HCEC 1CT (cell line): Measurements from ENCODE around the gene PRKCZ.
"Not testable (repeated sequence)": the region's sequence is repeated elsewhere in the genome, so short reads cannot be mapped to it uniquely, and the experiment has no call there.

Source experiments
- DNase-seq: peaks from one replicate; pipeline ENCODE4 v3.0.0-alpha.2; 2017

The PRKCZ gene

GRCh38 chr1:2137257-2138121 is 87.3 kb downstream of the PRKCZ start:
- DNase-seq: no peak

GRCh38 chr1:2139156-2139555 is 88.9 kb downstream of the PRKCZ start:
- DNase-seq: not testable (repeated sequence)

DNA sequence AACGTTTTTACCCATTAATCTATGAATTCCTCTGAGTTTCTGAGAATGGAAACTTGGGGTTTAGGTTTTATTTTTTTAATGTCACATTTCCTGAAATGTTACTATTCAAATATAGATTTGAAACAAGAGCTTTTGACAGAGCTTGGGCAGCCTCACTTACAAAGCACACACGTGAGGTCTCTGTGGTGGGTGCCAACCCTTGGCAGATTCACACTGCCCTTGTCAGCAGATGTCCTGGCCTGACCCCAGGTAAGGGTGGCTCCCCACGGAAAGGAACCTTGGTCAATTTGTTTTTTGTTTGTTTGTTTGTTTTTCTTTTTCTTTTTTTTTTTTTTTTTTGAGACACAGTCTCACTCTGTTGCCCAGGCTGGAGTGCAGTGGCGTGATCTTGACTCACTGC is 90.8 kb downstream of the PRKCZ start:
- no peak for DNase-seq

GRCh38 chr1:2143814-2144500 is 93.7 kb downstream of the PRKCZ start:
- no peak for DNase-seq

GRCh38 chr1:2144501-2145090 is 94.4 kb downstream of the PRKCZ start:
- DNase-seq: no peak

GRCh38 chr1:2145946-2146835 is 96.0 kb downstream of the PRKCZ start:
- no peak for DNase-seq

GRCh38 chr1:2146836-2147517 is 96.8 kb downstream of the PRKCZ start:
- DNase-seq: no peak

DNA sequence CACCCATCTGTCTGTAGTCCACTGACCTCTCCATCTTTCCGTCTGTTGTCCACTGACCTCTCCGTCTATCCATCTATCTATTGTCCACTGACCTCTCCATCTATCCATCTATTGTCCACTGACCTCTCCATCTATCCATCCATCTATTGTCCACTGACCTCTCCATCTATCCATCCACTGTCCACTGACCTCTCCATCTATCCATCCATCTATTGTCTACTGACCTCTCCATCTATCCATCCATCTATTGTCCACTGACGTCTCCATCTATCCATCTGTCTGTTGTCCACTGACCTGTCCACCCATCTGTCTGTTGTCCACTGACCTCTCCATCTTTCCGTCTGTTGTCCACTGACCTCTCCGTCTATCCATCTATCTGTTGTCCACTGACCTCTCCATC is 97.7 kb downstream of the PRKCZ start:
- not testable (repeated sequence) for DNase-seq

GRCh38 chr1:2148691-2149090 is 98.5 kb downstream of the PRKCZ start:
- DNase-seq: no peak

GRCh38 chr1:2150801-2151200 is 100.6 kb downstream of the PRKCZ start:
- no peak for DNase-seq

DNA sequence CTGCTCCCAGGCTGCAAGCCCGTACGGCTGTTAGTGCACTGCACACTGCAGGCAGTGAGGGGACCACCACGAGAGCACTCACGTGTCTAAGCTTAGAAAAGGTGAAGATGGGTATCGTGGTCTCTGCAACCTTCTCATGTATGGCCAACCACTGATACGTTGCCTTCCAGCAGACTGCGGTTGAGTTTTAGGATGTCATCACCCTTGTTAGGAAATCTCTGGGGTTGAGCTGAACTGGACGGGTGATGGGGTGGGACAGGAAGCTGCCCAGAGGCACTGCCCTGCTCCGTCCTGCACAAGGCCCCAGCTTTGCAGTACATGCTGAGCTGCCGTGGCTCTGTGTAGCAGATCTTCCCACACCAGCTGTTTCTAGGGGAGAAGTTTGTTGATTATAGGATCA is 101.0 kb downstream of the PRKCZ start:
- peak; percentile 12 for DNase-seq

- no peak for DNase-seq
Measured at GRCh38 chr1:2151911-2152310, 101.7 kb downstream of the PRKCZ start.

- DNase-seq: no peak
Measured at GRCh38 chr1:2152954-2153353, 102.7 kb downstream of the PRKCZ start.

GRCh38 chr1:2154022-2154421 is 103.8 kb downstream of the PRKCZ start:
- DNase-seq: no peak

DNA sequence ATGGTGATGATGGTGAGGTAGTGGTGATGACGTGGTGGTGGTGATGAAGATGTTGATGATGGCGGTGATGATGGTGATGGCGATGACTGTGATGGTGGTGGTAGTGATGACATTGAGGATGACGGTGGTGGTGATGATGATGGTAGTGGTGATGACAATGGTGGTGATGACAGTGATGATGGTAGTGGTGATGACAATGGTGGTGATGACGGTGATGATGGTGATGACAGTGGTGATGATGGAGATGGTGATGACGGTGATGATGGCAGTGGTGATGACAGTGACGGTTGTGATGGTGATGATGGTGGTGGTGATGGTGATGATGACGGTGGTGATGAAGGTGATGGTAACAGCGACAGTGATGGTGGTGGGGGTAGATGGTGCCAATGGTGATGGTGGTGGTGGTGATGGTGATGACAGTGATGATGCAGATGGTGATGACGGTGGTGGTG is 105.0 kb downstream of the PRKCZ start:
- DNase-seq: no peak

- DNase-seq: no peak
Measured at GRCh38 chr1:2155788-2156187, 105.6 kb downstream of the PRKCZ start.

DNA sequence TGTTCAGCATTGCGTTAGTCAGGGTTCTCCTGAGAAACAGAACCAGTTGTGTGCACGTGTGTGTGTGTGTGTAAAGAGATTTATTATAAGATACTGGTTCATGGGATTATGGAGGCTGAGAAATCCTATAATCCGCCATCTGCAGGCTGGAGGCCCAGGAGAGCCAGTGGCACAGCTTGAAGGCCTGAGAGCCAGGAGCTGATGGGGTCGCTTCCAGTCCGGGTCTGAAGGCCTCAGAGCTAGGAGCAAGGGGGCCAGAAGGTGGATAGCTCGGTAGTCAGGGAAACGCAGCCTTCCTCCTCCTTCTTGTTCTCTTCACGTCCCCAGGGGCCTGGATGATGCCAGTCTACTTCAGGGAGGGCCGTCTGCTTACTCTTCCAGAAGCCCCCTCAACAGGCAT is 106.7 kb downstream of the PRKCZ start:
- DNase-seq: no peak

DNA sequence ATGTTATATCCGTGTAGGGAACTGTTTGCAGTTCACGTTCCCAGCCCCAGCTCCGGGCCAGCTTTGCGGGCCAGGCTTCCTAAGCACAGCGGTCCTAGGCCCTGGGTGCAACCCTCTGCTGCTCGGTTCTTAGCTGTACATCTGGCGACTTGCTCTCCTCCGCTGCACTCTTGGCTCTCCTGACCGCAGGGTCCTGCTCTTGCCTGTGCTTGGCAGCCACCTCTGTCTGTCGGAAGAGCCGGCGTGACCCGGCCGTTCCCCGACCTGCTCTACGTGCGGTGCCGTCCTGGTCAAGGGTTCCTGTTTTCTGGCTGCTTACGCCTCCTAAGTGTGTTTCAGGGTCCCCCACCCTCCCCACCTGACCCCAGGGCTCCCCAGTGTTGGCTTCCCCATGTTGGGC is 107.6 kb downstream of the PRKCZ start:
- DNase-seq: no peak

- DNase-seq: no peak
Measured at GRCh38 chr1:2158272-2158671, 108.1 kb downstream of the PRKCZ start.

GRCh38 chr1:2159124-2159523 is 108.9 kb downstream of the PRKCZ start:
- DNase-seq: no peak

DNA sequence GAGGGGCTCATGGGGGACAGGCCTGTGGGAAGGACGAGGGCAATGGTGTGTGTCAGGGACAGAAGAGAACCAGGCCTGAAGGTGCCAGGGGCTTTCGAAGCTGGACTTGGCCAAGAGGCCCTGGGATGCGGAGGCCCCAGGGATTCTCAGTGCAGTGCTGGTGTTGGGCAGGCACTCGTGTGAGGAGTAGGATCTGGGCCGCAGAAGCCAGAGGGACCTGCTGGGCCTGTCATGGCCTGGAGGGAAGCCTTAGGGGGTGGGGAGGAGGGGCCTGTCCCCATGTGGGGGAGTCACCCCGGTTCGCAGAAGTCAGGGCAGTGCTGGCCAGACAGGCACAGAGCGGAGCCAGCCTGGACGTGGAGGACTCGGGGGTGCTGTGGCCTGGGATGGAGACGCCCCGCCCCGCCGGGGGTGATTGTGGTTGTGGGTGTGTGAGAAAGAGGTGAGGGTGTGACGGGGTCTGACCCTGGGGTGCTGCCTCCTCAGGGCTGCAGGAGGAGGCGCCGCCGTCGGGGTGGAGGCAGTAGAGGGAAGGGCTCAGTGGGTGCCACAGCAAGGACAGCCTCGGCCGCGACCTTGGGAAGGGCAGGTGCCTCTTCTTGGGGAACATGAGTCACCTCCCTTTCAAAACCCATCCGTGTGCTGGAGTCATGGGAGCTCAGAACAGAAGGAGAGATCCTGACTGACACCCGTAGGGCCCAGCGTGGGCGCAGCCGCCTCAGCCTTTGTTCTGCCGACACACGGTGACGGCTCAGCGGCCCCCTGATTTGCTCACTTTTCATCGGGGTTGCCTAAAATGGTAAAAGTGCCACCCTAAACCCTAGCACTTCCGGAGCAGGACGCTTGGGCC is 110.5 kb downstream of the PRKCZ start:
- DNase-seq: no peak
